Renal pelvis (tissue), 4 donors: Measurements from ENCODE around the gene RNASET2. TPM values are rescaled to one million over a fixed set of nuclear protein-coding genes. Genes with fewer than 3 reads are reported as not detected.
"Not testable (repeated sequence)": the region's sequence is repeated elsewhere in the genome, so short reads cannot be mapped to it uniquely, and the experiment has no call there.

ENCODE experiments used
- DNase-seq: peaks from one replicate; pipeline ENCODE4 v3.0.0-alpha.2; 2013
- polyA plus RNA-seq, 3 donors: library from polyadenylated mRNA; unstranded; fragments of 120-200 nt; gene quantifications; one replicate each; pipeline ENCODE4 v1.2.1, GENCODE V29; 2013; ENCODE audit not compliant: insufficient read length in 3 of 3

RNASET2 gene
- polyA plus RNA-seq, 3 donors, result 58.5 to 73.1 (median 61.3) TPM

GRCh38 chr6:166930354-166930891, 25.9 kb downstream of the RNASET2 start:
- DNase-seq, result no peak

- no peak for DNase-seq
Observed at GRCh38 chr6:166929542-166930189, 26.7 kb downstream of the RNASET2 start.

- no peak for DNase-seq
Observed at GRCh38 chr6:166928644-166929541, 27.5 kb downstream of the RNASET2 start.

- no peak for DNase-seq
Observed at GRCh38 chr6:166927935-166928643, 28.3 kb downstream of the RNASET2 start.

- no peak for DNase-seq
Observed at GRCh38 chr6:166927240-166927934, 29.0 kb downstream of the RNASET2 start.

- no peak for DNase-seq
Observed at GRCh38 chr6:166926748-166927147, 29.6 kb downstream of the RNASET2 start.

GRCh38 chr6:166925141-166925996, 31.0 kb downstream of the RNASET2 start:
- no peak for DNase-seq

GRCh38 chr6:166924531-166924930, 31.8 kb downstream of the RNASET2 start:
- DNase-seq, result no peak

- DNase-seq, result no peak
Observed at GRCh38 chr6:166922937-166923336, 33.4 kb downstream of the RNASET2 start.

GRCh38 chr6:166921570-166921969, 34.8 kb downstream of the RNASET2 start:
- no peak for DNase-seq

GRCh38 chr6:166916824-166917223, 39.5 kb downstream of the RNASET2 start:
- no peak for DNase-seq

GRCh38 chr6:166915484-166915883, 40.9 kb downstream of the RNASET2 start:
- DNase-seq, result not testable (repeated sequence)

GRCh38 chr6:166914952-166915351, 41.4 kb downstream of the RNASET2 start:
- not testable (repeated sequence) for DNase-seq

- DNase-seq, result no peak
Observed at GRCh38 chr6:166911248-166911677, 45.1 kb downstream of the RNASET2 start.

GRCh38 chr6:166910601-166911000, 45.7 kb downstream of the RNASET2 start:
- no peak for DNase-seq

GRCh38 chr6:166908811-166909210, 47.5 kb downstream of the RNASET2 start:
- DNase-seq, result no peak

- DNase-seq, result no peak
Observed at GRCh38 chr6:166907871-166908806, 48.2 kb downstream of the RNASET2 start.

- no peak for DNase-seq
Observed at GRCh38 chr6:166907373-166907841, 48.9 kb downstream of the RNASET2 start.

GRCh38 chr6:166906376-166907044, 49.8 kb downstream of the RNASET2 start:
- no peak for DNase-seq
